Liver (tissue), 9 donors: ENCODE data around the gene DPM3. TPM values are rescaled to one million over a fixed set of nuclear protein-coding genes. Genes with fewer than 3 reads are reported as not detected.

Experiments used
- DNase-seq: peaks from one replicate; pipeline ENCODE4 v3.0.0-alpha.2; 2017; ENCODE audit warnings: low spot score
- H3K27ac ChIP-seq, 2 donors: one replicate each; pipeline ENCODE4 v1.7.0; 2013; ENCODE audit warnings: inconsistent platforms in 2 of 2, low read length in 2 of 2, control low read depth in 1 of 2, low read depth in 1 of 2, mild to moderate bottlenecking in 1 of 2
- H3K27me3 ChIP-seq, 4 donors: one replicate each; pipeline versions ENCODE4 v1.6.1 to v1.7.0; 2013; ENCODE audit warnings: low read length in 3 of 4, inconsistent platforms in 1 of 4, mild to moderate bottlenecking in 1 of 4, moderate library complexity in 1 of 4; ENCODE audit not compliant: control insufficient read depth in 4 of 4, insufficient read depth in 4 of 4
- H3K36me3 ChIP-seq, 4 donors: one replicate each; pipeline versions ENCODE4 v1.6.1 to v1.7.0; 2013; ENCODE audit warnings: low read length in 3 of 4, mild to moderate bottlenecking in 3 of 4, low read depth in 1 of 4, moderate library complexity in 1 of 4; ENCODE audit not compliant: control insufficient read depth in 4 of 4, insufficient read depth in 3 of 4
- H3K4me1 ChIP-seq, 4 donors: one replicate each; pipeline versions ENCODE4 v1.6.1 to v1.7.0; 2013; ENCODE audit warnings: low read length in 3 of 4, mild to moderate bottlenecking in 3 of 4, moderate library complexity in 1 of 4; ENCODE audit not compliant: control insufficient read depth in 4 of 4, insufficient read depth in 4 of 4
- H3K4me3 ChIP-seq, 3 donors: one replicate each; pipeline versions ENCODE4 v1.6.1 to v1.7.0; 2013; ENCODE audit warnings: low read length in 3 of 3, control low read depth in 1 of 3, low read depth in 1 of 3, mild to moderate bottlenecking in 1 of 3
- H3K9ac ChIP-seq, 2 donors: one replicate each; pipeline ENCODE4 v1.7.0; 2013; ENCODE audit warnings: low read length in 2 of 2, mild to moderate bottlenecking in 2 of 2, moderate library complexity in 2 of 2, control low read depth in 1 of 2, low read depth in 1 of 2
- H3K9me3 ChIP-seq, 4 donors: one replicate each; pipeline versions ENCODE4 v1.6.1 to v1.7.0; 2013; ENCODE audit warnings: low read length in 3 of 4; ENCODE audit not compliant: control insufficient read depth in 4 of 4
- ATF3 ChIP-seq: IDR thresholded peaks from 2 replicates; pipeline ENCODE4 v1.6.1; 2016; ENCODE audit warnings: antibody characterized with exemption
- CTCF ChIP-seq: fragments of 150-350 bp; IDR thresholded peaks from 2 replicates; pipeline ENCODE4 v1.5.1; 2017; ENCODE audit warnings: improper control_type of control experiment, low read depth, low read length; ENCODE audit not compliant: missing input control
- EGR1 ChIP-seq, 2 donors: IDR thresholded peaks; 2 replicates each; pipeline ENCODE4 v1.6.1; 2016 to 2018; ENCODE audit warnings: antibody characterized with exemption in 2 of 2, low read depth in 2 of 2
- FOXA1 ChIP-seq: IDR thresholded peaks from 2 replicates; pipeline ENCODE4 v1.6.1; 2016; ENCODE audit warnings: antibody characterized with exemption
- FOXA2 ChIP-seq: IDR thresholded peaks from 2 replicates; pipeline ENCODE4 v1.6.1; 2016; ENCODE audit warnings: antibody characterized with exemption
- GABPA ChIP-seq, 2 donors: IDR thresholded peaks in 1 of 2; conservative IDR thresholded peaks in 1 of 2; 2 replicates each; pipeline ENCODE4 v1.6.1; 2016; ENCODE audit warnings: antibody characterized with exemption in 2 of 2, mild to moderate bottlenecking in 1 of 2, moderate library complexity in 1 of 2
- HNF4A ChIP-seq, 2 donors: conservative IDR thresholded peaks; 2 replicates each; pipeline ENCODE4 v1.6.1; 2016; ENCODE audit warnings: antibody characterized with exemption in 2 of 2, mild to moderate bottlenecking in 2 of 2
- JUND ChIP-seq, 2 donors: IDR thresholded peaks; 2 replicates each; pipeline ENCODE4 v1.6.1; 2016; ENCODE audit warnings: antibody characterized with exemption in 2 of 2
- MAX ChIP-seq: IDR thresholded peaks from 2 replicates; pipeline ENCODE4 v1.6.1; 2016; ENCODE audit warnings: antibody characterized with exemption
- RAD21 ChIP-seq, 2 donors: IDR thresholded peaks; 2 replicates each; pipeline ENCODE4 v1.6.1; 2016; ENCODE audit warnings: antibody characterized with exemption in 2 of 2, mild to moderate bottlenecking in 2 of 2
- RXRA ChIP-seq, 2 donors: IDR thresholded peaks; 2 replicates each; pipeline ENCODE4 v1.6.1; 2017 to 2018; ENCODE audit warnings: antibody characterized with exemption in 2 of 2, mild to moderate bottlenecking in 1 of 2
- SP1 ChIP-seq: IDR thresholded peaks from 2 replicates; pipeline ENCODE4 v1.6.1; 2018; ENCODE audit warnings: antibody characterized with exemption, mild to moderate bottlenecking
- TAF1 ChIP-seq: conservative IDR thresholded peaks from 2 replicates; pipeline ENCODE4 v1.6.1; 2016; ENCODE audit warnings: antibody characterized with exemption, mild to moderate bottlenecking
- YY1 ChIP-seq: IDR thresholded peaks from 2 replicates; pipeline ENCODE4 v1.6.1; 2016; ENCODE audit warnings: antibody characterized with exemption, mild to moderate bottlenecking
- whole genome bisulfite sequencing: extraction: QIAGEN DNeasy Blood & Tissue Kit; methylation state at CpG from one replicate; pipeline ENCODE4 v1.1.7; 2013; 5-methylcytosine and 5-hydroxymethylcytosine counted together
- polyA plus RNA-seq, 2 donors: library from polyadenylated mRNA; stranded (reverse) in 1 of 2; unstranded in 1 of 2; fragments of 200-250 nt in 1 of 2; fragments of >200 nt in 1 of 2; fragmentation: Nextera tagmentation in 1 of 2; extraction: Ambion mirVana in 1 of 2; gene quantifications; one replicate each; pipeline versions ENCODE4 v1.2.1 to v1.2.3, GENCODE V29; 2013 to 2015
- total RNA-seq, 2 donors: library from RNA; depleted of rRNA; stranded (reverse); fragments of >200 nt; gene quantifications; one replicate each; pipeline ENCODE4 v1.2.3, GENCODE V29; 2014
- TF ChIP-seq, protein P1 (sequence below): IDR thresholded peaks from 2 replicates; pipeline ENCODE4 v1.6.1; 2016; ENCODE audit warnings: antibody characterized with exemption
- TF ChIP-seq, protein P2 (sequence below): IDR thresholded peaks from 2 replicates; pipeline ENCODE4 v1.6.1; 2016; ENCODE audit warnings: antibody characterized with exemption, mild to moderate bottlenecking
- donor health status: healthy.
- donor health status: healthy.
- donor health status: healthy.
- donor health status: healthy.
- donor health status: healthy.

Gene DPM3
- total and polyA plus RNA-seq, 4 donors, result 27.3 to 134 (median 69.1) TPM

- Histone ChIP-seq H3K4me1 (peaks cover 0 to 48% (median 35%) of the 10 kb centered on the region in 4 donors), H3K27ac (peak overlapping the region; percentile 99 to 100), H3K27me3 (no peaks in the 10 kb centered on the region), H3K9ac (peak overlapping the region; percentile 99 to 100), H3K9me3 (no peaks in the 10 kb centered on the region), H3K36me3 (peaks cover 8 to 26% (median 19%) of the 10 kb centered on the region in 4 donors), H3K4me3 (peak overlapping the region; percentile 62 to 99 (median 93))
- 13% methylated on average over 6 of the region's 6 CpGs for WGBS
- no peak for DNase-seq
- TF ChIP-seq TAF1 (no peak), YY1 (no peak), FOXA2 (no peak), CTCF (no peak)
- TF ChIP-seq, protein P1, sequence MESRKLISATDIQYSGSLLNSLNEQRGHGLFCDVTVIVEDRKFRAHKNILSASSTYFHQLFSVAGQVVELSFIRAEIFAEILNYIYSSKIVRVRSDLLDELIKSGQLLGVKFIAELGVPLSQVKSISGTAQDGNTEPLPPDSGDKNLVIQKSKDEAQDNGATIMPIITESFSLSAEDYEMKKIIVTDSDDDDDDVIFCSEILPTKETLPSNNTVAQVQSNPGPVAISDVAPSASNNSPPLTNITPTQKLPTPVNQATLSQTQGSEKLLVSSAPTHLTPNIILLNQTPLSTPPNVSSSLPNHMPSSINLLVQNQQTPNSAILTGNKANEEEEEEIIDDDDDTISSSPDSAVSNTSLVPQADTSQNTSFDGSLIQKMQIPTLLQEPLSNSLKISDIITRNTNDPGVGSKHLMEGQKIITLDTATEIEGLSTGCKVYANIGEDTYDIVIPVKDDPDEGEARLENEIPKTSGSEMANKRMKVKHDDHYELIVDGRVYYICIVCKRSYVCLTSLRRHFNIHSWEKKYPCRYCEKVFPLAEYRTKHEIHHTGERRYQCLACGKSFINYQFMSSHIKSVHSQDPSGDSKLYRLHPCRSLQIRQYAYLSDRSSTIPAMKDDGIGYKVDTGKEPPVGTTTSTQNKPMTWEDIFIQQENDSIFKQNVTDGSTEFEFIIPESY, result no peak
These were observed 9.9 kb downstream of the DPM3 start for GRCh38 chr1:155130272-155131006.

- Histone ChIP-seq H3K9ac (peak overlapping the region; percentile 99 to 100), H3K27me3 (no peaks in the 10 kb centered on the region), H3K27ac (peak overlapping the region; percentile 99 to 100), H3K9me3 (no peaks in the 10 kb centered on the region), H3K36me3 (peaks cover 8 to 19% (median 16%) of the 10 kb centered on the region in 4 donors), H3K4me1 (peaks cover 3 to 46% (median 32%) of the 10 kb centered on the region in 4 donors), H3K4me3 (peak overlapping the region; percentile 62 to 99 (median 93))
- 3% methylated on average over 14 of the region's 14 CpGs for WGBS
- no peak for DNase-seq
- TF ChIP-seq FOXA2 (no peak), EGR1 (IDR thresholded peaks at IDR 0.05; ENCODE audit: low read depth in 2 of 2) (peak; percentile 10 to 39), TAF1 (peak; percentile 33), JUND (IDR thresholded peaks at IDR 0.05) (no peak), YY1 (peak; percentile 28), SP1 (peak; percentile 92), GABPA (IDR thresholded peaks at IDR 0.05 in 1 of 2, conservative IDR thresholded peaks at IDR 0.05 in 1 of 2) (peak in 1 of 2 donors; percentile 36), MAX (no peak), FOXA1 (no peak), CTCF (no peak), HNF4A (conservative IDR thresholded peaks at IDR 0.05) (peak; percentile 82 to 93), RAD21 (IDR thresholded peaks at IDR 0.05) (peak in 1 of 2 donors; percentile 45), RXRA (IDR thresholded peaks at IDR 0.05) (peak; percentile 92 to 98), ATF3 (peak; percentile 46)
- TF ChIP-seq, protein P2, sequence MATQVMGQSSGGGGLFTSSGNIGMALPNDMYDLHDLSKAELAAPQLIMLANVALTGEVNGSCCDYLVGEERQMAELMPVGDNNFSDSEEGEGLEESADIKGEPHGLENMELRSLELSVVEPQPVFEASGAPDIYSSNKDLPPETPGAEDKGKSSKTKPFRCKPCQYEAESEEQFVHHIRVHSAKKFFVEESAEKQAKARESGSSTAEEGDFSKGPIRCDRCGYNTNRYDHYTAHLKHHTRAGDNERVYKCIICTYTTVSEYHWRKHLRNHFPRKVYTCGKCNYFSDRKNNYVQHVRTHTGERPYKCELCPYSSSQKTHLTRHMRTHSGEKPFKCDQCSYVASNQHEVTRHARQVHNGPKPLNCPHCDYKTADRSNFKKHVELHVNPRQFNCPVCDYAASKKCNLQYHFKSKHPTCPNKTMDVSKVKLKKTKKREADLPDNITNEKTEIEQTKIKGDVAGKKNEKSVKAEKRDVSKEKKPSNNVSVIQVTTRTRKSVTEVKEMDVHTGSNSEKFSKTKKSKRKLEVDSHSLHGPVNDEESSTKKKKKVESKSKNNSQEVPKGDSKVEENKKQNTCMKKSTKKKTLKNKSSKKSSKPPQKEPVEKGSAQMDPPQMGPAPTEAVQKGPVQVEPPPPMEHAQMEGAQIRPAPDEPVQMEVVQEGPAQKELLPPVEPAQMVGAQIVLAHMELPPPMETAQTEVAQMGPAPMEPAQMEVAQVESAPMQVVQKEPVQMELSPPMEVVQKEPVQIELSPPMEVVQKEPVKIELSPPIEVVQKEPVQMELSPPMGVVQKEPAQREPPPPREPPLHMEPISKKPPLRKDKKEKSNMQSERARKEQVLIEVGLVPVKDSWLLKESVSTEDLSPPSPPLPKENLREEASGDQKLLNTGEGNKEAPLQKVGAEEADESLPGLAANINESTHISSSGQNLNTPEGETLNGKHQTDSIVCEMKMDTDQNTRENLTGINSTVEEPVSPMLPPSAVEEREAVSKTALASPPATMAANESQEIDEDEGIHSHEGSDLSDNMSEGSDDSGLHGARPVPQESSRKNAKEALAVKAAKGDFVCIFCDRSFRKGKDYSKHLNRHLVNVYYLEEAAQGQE, result peak; percentile 52
- TF ChIP-seq, protein P1, result no peak
These were observed 11.4 kb downstream of the DPM3 start for GRCh38 chr1:155128755-155129473.
